PC-3 (cell line): ENCODE data around the gene TAF1A.

Experiments used
- EZH2 ChIP-seq: fragments of 300-600 bp; sonication (generic); IDR thresholded peaks from one replicate; pipeline ENCODE4 v1.6.1; 2017; ENCODE audit warnings: antibody characterized with exemption, mild to moderate bottlenecking, low read length; ENCODE audit not compliant: unreplicated experiment
- EZH2phosphoT487 ChIP-seq: fragments of 300-600 bp; sonication (generic); IDR thresholded peaks from 2 replicates; pipeline ENCODE4 v1.6.1; 2018; ENCODE audit warnings: mild to moderate bottlenecking, antibody characterized with exemption, low read length, borderline replicate concordance
- TF ChIP-seq, protein P1 (sequence below): fragments of 300-600 bp; sonication (generic); conservative IDR thresholded peaks from 2 replicates; pipeline ENCODE4 v1.5.1; 2017; ENCODE audit warnings: antibody characterized with exemption, low read depth, mild to moderate bottlenecking, low read length

DNA sequence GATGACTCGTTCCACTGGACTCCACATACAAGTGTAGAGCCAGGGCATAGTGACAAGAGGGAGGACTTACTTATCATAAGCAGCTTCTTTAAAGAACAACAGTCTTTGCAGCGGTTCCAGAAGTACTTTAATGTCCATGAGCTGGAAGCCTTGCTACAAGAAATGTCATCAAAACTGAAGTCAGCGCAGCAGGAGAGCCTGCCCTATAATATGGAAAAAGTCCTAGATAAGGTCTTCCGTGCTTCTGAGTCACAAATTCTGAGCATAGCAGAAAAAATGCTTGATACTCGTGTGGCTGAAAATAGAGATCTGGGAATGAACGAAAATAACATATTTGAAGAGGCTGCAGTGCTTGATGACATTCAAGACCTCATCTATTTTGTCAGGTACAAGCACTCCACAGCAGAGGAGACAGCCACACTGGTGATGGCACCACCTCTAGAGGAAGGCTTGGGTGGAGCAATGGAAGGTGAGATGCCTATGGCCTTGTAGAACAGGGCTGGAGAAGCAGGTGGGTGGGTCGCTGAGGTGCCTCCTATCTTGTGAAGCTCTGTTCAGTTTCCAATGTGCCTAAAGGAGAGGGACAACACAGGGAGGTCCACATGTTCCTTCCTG is 40.3 kb upstream of the TAF1A start:
- TF ChIP-seq, protein P1, sequence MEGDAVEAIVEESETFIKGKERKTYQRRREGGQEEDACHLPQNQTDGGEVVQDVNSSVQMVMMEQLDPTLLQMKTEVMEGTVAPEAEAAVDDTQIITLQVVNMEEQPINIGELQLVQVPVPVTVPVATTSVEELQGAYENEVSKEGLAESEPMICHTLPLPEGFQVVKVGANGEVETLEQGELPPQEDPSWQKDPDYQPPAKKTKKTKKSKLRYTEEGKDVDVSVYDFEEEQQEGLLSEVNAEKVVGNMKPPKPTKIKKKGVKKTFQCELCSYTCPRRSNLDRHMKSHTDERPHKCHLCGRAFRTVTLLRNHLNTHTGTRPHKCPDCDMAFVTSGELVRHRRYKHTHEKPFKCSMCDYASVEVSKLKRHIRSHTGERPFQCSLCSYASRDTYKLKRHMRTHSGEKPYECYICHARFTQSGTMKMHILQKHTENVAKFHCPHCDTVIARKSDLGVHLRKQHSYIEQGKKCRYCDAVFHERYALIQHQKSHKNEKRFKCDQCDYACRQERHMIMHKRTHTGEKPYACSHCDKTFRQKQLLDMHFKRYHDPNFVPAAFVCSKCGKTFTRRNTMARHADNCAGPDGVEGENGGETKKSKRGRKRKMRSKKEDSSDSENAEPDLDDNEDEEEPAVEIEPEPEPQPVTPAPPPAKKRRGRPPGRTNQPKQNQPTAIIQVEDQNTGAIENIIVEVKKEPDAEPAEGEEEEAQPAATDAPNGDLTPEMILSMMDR: no peak
- TF ChIP-seq EZH2phosphoT487 (no peak), EZH2 (no peak)
